Testis (tissue), 2 donors: ENCODE data around the gene PDZD4.

Experiments used
- POLR2A ChIP-seq: fragments of 450-650 bp; IDR thresholded peaks from one replicate; pipeline ENCODE4 v1.6.1; 2017; ENCODE audit warnings: antibody characterized with exemption, mild to moderate bottlenecking, moderate library complexity
- TF ChIP-seq, protein P1 (sequence below), 3 experiments: fragments of 450-650 bp in 2 of 3; fragments of 200-600 bp in 1 of 3; sonication (generic) in 1 of 3; IDR thresholded peaks; one replicate each; pipeline ENCODE4 v1.5.1; 2016 to 2019; ENCODE audit warnings: antibody characterized with exemption in 3 of 3, mild to moderate bottlenecking in 2 of 3, moderate library complexity in 1 of 3

DNA sequence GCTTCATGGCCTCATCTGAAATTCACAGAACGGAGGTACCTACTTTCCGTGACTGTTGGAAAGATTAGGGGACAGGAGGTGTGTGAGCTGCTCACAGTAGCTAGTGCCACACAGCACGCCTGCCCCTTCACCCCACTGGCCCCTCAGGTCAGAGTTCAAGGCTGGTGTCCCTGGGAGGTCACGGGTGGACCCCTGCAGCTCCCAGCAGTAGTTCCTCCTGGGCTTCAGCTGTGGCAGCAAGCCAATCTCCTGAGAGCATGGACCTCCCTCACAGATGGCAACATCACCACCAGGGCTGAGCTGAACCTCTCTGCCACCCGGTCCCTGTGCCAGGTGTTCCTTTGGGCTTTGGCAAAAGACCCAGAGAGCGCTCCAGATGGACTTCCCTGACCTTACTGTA lies 38.0 kb downstream of the PDZD4 start:
- TF ChIP-seq, protein P1, sequence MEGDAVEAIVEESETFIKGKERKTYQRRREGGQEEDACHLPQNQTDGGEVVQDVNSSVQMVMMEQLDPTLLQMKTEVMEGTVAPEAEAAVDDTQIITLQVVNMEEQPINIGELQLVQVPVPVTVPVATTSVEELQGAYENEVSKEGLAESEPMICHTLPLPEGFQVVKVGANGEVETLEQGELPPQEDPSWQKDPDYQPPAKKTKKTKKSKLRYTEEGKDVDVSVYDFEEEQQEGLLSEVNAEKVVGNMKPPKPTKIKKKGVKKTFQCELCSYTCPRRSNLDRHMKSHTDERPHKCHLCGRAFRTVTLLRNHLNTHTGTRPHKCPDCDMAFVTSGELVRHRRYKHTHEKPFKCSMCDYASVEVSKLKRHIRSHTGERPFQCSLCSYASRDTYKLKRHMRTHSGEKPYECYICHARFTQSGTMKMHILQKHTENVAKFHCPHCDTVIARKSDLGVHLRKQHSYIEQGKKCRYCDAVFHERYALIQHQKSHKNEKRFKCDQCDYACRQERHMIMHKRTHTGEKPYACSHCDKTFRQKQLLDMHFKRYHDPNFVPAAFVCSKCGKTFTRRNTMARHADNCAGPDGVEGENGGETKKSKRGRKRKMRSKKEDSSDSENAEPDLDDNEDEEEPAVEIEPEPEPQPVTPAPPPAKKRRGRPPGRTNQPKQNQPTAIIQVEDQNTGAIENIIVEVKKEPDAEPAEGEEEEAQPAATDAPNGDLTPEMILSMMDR (IDR thresholded peaks at IDR 0.05): no peak
- TF ChIP-seq POLR2A: no peak
